Posterior vena cava (tissue), 2 donors: ENCODE data around the gene LRBA. TPM values are rescaled to one million over a fixed set of nuclear protein-coding genes. Genes with fewer than 3 reads are reported as not detected.

Experiments used
- total RNA-seq, 2 donors: library from RNA; stranded (reverse); fragmentation: NEBNext Ultra II Directional; extraction: Animal tissue kit (Norgen Biotek cat#: 25700); gene quantifications; one replicate each; pipeline ENCODE4 v1.2.1, GENCODE V29; 2021
- donor health status: DM: yes; HTN: yes; CAD: no.
- donor health status: DM: yes; HTN: yes; CAD: no.

The LRBA gene
- total RNA-seq, 2 donors from 2014 or later: 21.0 to 23.0 TPM

Other genes starting within 250 kb of the LRBA start
- gene RPS3A, start 84.3 kb upstream of the LRBA start, total RNA-seq: 1,000 to 10,000 TPM; 1,614 to 1,636 TPM